Upper lobe of left lung (tissue), 6 donors: ENCODE results near the gene FMNL2. TPM values are rescaled to one million over a fixed set of nuclear protein-coding genes. Genes with fewer than 3 reads are reported as not detected.

Experiments
- ATAC-seq, 2 donors: fragments of 200-7000 bp; cut with Tn5 transposase; one replicate each; pipeline ENCODE4 v1.9.1; 2022; ENCODE audit warnings: mild to moderate bottlenecking in 2 of 2, moderate library complexity in 2 of 2; ENCODE audit not compliant: low FRiP score in 2 of 2
- DNase-seq, 2 donors: peaks; one replicate each; pipeline ENCODE4 v3.0.0-alpha.2; 2019 to 2020
- H3K27ac ChIP-seq, 4 donors: fragments of 200-600 bp; sonication (generic); one replicate each; pipeline ENCODE4 v1.5.1; 2016 to 2019
- H3K27me3 ChIP-seq, 4 donors: fragments of 200-600 bp; sonication (generic); one replicate each; pipeline ENCODE4 v1.5.1; 2017 to 2019
- H3K36me3 ChIP-seq, 4 donors: fragments of 200-600 bp; sonication (generic); one replicate each; pipeline ENCODE4 v1.5.1; 2016 to 2019
- H3K4me1 ChIP-seq, 4 donors: fragments of 200-600 bp; sonication (generic); one replicate each; pipeline ENCODE4 v1.5.1; 2018 to 2019
- H3K4me3 ChIP-seq, 4 donors: fragments of 200-600 bp; sonication (generic); one replicate each; pipeline ENCODE4 v1.5.1; 2017 to 2019; ENCODE audit warnings: mild to moderate bottlenecking in 2 of 4, moderate library complexity in 1 of 4
- H3K9me3 ChIP-seq, 4 donors: fragments of 200-600 bp; sonication (generic); one replicate each; pipeline ENCODE4 v1.5.1; 2018 to 2019
- EP300 ChIP-seq, 4 donors: sonication (generic); formaldehyde crosslinking; IDR thresholded peaks; one replicate each; pipeline ENCODE4 v1.5.1; 2017; ENCODE audit warnings: antibody characterized with exemption in 4 of 4, control low read depth in 2 of 4
- POLR2A ChIP-seq, 4 donors: fragments of 450-650 bp; IDR thresholded peaks; one replicate each; pipeline ENCODE4 v1.5.1; 2016 to 2017; ENCODE audit warnings: antibody characterized with exemption in 4 of 4, mild to moderate bottlenecking in 2 of 4
- POLR2AphosphoS5 ChIP-seq, 2 donors: sonication (generic); formaldehyde crosslinking; IDR thresholded peaks; one replicate each; pipeline ENCODE4 v1.5.1; 2017; ENCODE audit warnings: antibody characterized with exemption in 2 of 2
- WGBS, 2 donors: methylation state at CpG; one replicate each; pipeline ENCODE4 v1.1.5; 2017 to 2018; 5-methylcytosine and 5-hydroxymethylcytosine counted together
- total RNA-seq, 6 donors: library from RNA; depleted of rRNA in 4 of 6; stranded (reverse); fragments of >200 nt in 4 of 6; gene quantifications; one replicate each; pipeline versions ENCODE4 v1.1.0 to v1.2.1, GENCODE V29; 2016 to 2021
- TF ChIP-seq, protein P1 (sequence below), 6 experiments: fragments of 450-650 bp in 4 of 6; fragments of 200-600 bp in 2 of 6; sonication (generic) in 2 of 6; IDR thresholded peaks; one replicate each; pipeline ENCODE4 v1.5.1; 2016 to 2019; ENCODE audit warnings: antibody characterized with exemption in 6 of 6
- donor health status: DM: no; HTN: no; CAD: no; lungs with moderate emphysema.
- donor health status: DM: no; HTN: yes; CAD: no; lungs with severe emphysema.

FMNL2 gene
- total RNA-seq, 6 donors from 2014 or later = 49.9 to 160 (median 66.9) TPM

DNA sequence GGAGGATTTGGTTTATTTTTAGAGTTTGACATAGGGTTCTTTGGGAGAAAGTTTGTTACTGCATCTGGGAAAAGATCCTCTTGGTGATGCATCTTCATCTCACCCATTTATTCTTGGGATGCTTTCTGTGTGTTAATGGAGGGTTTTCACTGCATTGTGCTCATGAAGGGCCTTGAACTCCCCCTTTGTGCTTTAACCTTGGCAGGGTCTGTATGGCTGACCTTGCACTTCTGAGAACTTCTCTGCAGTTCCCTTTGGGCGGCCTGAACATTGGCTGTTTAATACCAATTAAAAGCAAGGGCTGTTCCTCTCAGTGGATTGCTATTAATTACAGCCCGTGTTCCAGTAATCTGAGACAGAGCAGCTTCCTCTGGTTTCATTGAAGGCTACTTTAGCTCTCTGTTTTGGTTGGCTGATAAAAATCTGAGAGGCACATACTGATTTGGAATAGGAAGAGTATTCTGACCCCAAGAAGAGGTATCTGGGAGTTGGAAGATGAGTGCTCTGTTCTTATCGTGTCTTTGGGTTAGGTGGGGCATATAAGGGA is 37.5 kb downstream of the FMNL2 start:
- H3K27ac ChIP-seq = no peak overlapping the region
- no peak for ATAC-seq
- H3K9me3 ChIP-seq = no peaks in the 10 kb centered on the region
- WGBS, 2 donors = 39 to 64% methylated on average over 3 of the region's 3 CpGs
- no peak overlapping the region for H3K4me3 ChIP-seq
- no peaks in the 10 kb centered on the region for H3K27me3 ChIP-seq
- TF ChIP-seq EP300 (IDR thresholded peaks at IDR 0.05) = no peak
- TF ChIP-seq, protein P1, sequence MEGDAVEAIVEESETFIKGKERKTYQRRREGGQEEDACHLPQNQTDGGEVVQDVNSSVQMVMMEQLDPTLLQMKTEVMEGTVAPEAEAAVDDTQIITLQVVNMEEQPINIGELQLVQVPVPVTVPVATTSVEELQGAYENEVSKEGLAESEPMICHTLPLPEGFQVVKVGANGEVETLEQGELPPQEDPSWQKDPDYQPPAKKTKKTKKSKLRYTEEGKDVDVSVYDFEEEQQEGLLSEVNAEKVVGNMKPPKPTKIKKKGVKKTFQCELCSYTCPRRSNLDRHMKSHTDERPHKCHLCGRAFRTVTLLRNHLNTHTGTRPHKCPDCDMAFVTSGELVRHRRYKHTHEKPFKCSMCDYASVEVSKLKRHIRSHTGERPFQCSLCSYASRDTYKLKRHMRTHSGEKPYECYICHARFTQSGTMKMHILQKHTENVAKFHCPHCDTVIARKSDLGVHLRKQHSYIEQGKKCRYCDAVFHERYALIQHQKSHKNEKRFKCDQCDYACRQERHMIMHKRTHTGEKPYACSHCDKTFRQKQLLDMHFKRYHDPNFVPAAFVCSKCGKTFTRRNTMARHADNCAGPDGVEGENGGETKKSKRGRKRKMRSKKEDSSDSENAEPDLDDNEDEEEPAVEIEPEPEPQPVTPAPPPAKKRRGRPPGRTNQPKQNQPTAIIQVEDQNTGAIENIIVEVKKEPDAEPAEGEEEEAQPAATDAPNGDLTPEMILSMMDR (IDR thresholded peaks at IDR 0.05) = no peak
- no peak for TF ChIP-seq POLR2A (IDR thresholded peaks at IDR 0.05)
- no peak for TF ChIP-seq POLR2AphosphoS5 (IDR thresholded peaks at IDR 0.05)
- DNase-seq = no peak
- no peaks in the 10 kb centered on the region for H3K36me3 ChIP-seq
- H3K4me1 ChIP-seq = peaks cover 4 to 14% (median 10%) of the 10 kb centered on the region in 4 donors

DNA sequence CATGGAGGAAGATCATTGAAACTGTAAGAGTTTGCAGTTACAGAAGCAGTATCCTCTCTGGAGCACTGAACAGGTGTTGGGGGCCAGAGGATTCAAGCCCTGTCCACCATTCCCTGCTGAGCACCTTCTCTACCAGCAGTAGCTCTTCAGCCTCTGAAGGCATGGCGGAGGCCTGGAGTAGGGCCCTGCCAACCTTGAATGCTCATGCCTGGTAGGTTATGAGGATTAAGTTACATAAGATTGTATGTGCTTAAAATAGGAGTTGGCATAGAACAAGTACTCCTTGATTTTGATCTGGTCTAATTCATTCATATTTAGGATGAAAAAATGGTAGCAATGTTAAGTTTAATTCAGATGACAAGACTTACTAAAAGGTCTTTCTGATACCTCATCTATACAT is 40.2 kb downstream of the FMNL2 start:
- Histone ChIP-seq H3K36me3 (no peaks in the 10 kb centered on the region), H3K27me3 (no peaks in the 10 kb centered on the region), H3K27ac (no peak overlapping the region), H3K9me3 (no peaks in the 10 kb centered on the region), H3K4me3 (no peak overlapping the region), H3K4me1 (peaks cover 3 to 16% (median 4%) of the 10 kb centered on the region in 4 donors)
- 90 to 100% methylated on average over 1 of the region's 1 CpG for WGBS, 2 donors
- ATAC-seq (no peak), DNase-seq (no peak)
- TF ChIP-seq EP300 (IDR thresholded peaks at IDR 0.05) = no peak
- TF ChIP-seq, protein P1 (IDR thresholded peaks at IDR 0.05) = no peak
- no peak for TF ChIP-seq POLR2AphosphoS5 (IDR thresholded peaks at IDR 0.05)
- no peak for TF ChIP-seq POLR2A (IDR thresholded peaks at IDR 0.05)

DNA sequence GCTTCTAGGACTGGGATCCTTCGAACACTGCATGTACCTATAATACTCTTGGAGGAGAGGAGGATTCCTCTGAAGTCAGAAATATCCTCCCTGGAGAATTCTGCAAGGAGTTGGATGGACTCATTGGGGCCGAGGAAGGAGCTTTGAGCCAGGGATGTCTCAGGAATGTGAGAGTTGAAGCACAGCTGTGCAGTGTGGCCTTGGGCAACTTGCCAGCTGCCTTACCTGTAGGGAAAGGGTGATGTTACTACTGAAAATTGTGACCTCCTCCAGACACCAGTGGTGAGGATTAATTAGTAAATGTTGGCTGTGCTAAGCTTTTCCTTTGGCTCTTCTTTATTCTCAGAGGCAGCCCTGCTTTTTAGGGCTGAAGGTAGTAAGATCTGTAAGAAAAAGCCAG is 41.4 kb downstream of the FMNL2 start:
- no peak overlapping the region for H3K4me3 ChIP-seq
- 74 to 94% methylated on average over 2 of the region's 2 CpGs for WGBS, 2 donors
- H3K36me3 ChIP-seq = no peaks in the 10 kb centered on the region
- peaks cover 0 to 16% (median 4%) of the 10 kb centered on the region in 4 donors for H3K4me1 ChIP-seq
- no peaks in the 10 kb centered on the region for H3K9me3 ChIP-seq
- no peaks in the 10 kb centered on the region for H3K27me3 ChIP-seq
- H3K27ac ChIP-seq = no peak overlapping the region
- DNase-seq (no peak), ATAC-seq (no peak)
- TF ChIP-seq, protein P1 (IDR thresholded peaks at IDR 0.05) = no peak
- TF ChIP-seq POLR2A (IDR thresholded peaks at IDR 0.05) (no peak), POLR2AphosphoS5 (IDR thresholded peaks at IDR 0.05) (no peak), EP300 (IDR thresholded peaks at IDR 0.05) (no peak)

DNA sequence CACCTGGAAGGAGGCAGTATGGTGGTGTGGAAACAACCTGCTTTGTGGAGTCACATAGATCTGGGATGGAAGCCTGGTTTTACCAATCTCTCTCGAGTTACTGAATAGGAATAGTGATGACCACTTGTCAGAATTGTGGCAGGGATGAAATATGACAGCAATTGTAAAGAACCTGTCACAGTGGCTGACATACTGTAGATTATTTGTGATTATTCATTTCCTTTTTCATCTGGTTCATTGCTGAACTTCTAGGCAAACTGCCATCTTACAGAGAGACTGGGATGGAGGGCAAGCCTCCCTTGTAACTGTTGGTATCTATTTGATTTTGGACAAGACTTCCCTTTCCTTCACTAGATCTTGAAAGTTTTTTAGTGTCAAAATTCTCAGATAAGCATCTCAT is 42.0 kb downstream of the FMNL2 start:
- H3K27me3 ChIP-seq = no peaks in the 10 kb centered on the region
- no peak overlapping the region for H3K4me3 ChIP-seq
- no peak for TF ChIP-seq POLR2A (IDR thresholded peaks at IDR 0.05)
- TF ChIP-seq, protein P1 (IDR thresholded peaks at IDR 0.05) = no peak
- no peak for TF ChIP-seq POLR2AphosphoS5 (IDR thresholded peaks at IDR 0.05)
- TF ChIP-seq EP300 (IDR thresholded peaks at IDR 0.05) = no peak
- ATAC-seq (no peak), DNase-seq (no peak)
- no peaks in the 10 kb centered on the region for H3K9me3 ChIP-seq
- 72 to 88% methylated on average over 1 of the region's 1 CpG for WGBS, 2 donors
- H3K36me3 ChIP-seq = no peaks in the 10 kb centered on the region
- H3K4me1 ChIP-seq = peaks cover 0 to 16% (median 4%) of the 10 kb centered on the region in 4 donors
- no peak overlapping the region for H3K27ac ChIP-seq

DNA sequence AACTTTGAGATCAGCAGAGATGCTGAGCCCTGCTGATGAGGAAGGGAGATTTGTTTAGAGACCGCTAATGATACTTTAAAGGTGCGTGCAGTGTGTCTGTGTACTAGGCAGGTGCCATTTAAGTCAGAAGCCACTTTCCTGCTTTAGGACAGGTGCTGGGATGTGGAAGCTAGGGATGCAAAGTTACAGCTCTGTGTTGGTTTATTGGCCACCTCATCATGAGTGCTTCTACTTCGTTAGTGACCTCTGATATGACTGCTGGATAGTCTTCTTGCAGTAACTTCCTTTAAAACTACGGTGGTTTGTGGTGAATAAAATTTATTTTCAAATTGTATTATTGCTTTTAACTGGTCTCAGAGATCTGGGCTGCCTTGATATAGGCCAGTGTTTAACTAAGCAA is 44.1 kb downstream of the FMNL2 start:
- ATAC-seq = no peak
- WGBS, 2 donors = 69 to 77% methylated on average over 4 of the region's 4 CpGs

More for the DNA sequence above, 44.1 kb downstream of the FMNL2 start:
- no peak overlapping the region for H3K4me3 ChIP-seq
- H3K36me3 ChIP-seq = no peaks in the 10 kb centered on the region
- no peak overlapping the region for H3K27ac ChIP-seq
- H3K9me3 ChIP-seq = no peaks in the 10 kb centered on the region
- peaks cover 0 to 16% (median 2%) of the 10 kb centered on the region in 4 donors for H3K4me1 ChIP-seq
- DNase-seq = no peak
- no peaks in the 10 kb centered on the region for H3K27me3 ChIP-seq
- TF ChIP-seq POLR2AphosphoS5 (IDR thresholded peaks at IDR 0.05) = no peak
